Stimulated activated CD4-positive, alpha-beta T cell treated with anti-CD3 and anti-CD28 coated beads, Interleukin-2, amount 100 ng/mL, for 24 hours (primary cell): ENCODE measurements around the gene PRSS22.

Source experiments
- DNase-seq, 2 donors: peaks; one replicate each; pipeline ENCODE4 v3.0.0-alpha.2; 2020

The PRSS22 gene

DNA sequence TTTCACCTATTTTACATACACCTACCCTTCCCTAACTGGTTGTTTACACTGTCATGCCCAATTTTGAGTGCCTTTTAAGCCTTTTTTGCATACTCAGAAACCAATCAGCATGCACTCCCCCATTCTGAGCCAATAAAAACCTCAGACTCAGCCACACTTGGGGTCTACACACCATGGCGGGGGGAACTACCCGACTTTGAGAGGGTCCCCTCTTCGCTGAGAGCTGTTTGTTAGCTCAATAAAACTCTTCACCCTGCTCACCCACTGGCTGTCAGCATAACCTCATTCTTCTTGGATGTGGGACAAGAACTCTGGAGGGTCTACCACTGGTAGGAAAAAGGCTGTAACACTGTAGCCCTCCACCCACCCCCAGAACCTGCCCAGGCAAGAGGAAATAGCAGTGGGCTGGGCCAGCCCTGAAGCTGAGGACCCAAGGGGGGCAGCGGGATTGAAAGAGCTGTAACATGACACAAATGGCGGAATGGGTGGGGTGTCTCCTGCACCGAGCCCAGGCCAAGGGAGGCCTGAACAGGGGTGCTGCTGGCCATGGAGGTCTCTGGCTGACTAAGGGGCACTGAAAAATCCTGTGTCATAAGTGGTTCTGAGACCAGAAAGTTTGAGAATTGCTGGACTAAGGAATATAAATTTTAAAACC is 22.0 kb upstream of the PRSS22 start:
- no peak for DNase-seq

DNA sequence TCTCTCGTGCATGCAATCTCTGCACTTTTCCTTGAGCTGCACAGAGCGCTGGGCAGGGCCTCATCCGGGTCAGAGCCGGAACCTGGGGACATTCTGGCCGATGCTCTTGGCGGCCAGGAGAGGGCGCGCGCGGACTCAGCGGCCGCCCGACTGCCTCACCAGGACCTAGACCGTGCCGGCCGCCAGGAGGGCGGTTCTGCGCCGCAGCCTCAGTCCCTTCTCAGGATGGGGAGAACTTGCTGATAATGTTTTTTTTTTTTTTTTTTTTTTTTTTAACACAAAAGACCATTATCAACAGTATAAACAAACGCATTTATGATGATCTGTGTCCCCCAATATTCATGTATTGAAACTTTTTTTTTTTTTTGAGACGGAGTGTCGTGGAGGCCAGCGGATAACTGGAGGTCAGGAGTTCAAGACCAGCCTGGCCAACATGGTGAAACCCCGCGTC is 17.0 kb upstream of the PRSS22 start:
- DNase-seq = peak; percentile 71 to 76

DNA sequence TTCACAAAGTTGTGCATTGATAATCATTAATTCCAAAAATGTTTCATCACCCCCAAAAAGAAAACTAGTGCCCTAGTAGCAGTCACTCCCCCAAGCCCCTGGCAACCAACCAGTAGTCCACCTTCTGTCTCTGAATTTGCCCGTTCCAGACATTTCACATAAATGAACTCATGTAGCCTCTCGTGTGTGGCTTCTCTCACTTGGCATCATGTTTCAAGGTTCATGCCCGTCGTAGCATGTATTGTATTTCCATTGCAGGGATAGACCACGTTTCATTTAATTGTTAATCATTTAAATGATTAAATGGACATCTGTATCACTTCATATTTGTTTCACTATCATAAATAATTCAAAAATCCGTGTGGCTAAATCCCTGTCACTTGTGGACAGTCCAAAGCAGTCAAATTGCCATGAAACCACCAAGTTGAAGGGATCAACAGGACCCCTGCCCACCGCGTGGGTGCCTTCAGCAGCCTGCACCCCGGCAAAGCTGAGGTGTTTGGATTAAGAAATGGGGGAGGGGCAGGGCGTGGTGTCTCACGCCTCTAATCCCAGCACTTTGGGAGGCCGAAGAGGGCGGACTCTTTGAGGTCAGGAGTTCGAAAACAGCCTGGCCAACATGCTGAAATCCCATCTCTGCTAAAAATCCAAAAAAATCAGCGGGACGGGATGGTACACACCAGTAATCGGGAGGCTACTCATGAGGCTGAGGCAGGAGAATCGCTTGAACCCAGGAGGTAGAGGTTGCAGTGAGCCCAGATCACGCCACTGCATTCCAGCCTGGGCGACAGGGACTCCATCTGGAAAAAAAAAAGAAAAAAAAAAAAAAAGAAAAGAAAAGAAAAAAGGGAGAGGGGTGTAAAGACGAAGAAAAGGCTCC is 16.3 kb upstream of the PRSS22 start:
- no peak for DNase-seq

DNA sequence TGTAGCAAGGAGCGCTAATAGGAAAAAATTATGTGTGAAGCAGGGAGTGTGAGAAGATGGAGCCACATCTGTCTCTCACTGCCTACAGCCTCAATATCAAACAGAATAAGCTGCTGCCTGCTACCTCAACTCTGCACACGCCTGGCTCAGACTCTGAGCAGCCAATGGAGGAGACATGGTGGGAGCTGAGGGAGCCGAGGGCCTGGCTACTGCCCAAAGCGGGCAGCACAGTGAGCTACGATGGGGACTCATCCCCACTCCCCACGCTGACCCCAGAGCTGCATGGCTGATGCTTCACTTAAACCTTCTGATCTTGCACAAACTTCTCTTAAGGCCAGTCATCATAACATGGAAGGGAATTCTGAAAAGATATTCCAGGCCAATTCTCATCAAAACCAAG is 14.0 kb upstream of the PRSS22 start:
- no peak for DNase-seq

DNA sequence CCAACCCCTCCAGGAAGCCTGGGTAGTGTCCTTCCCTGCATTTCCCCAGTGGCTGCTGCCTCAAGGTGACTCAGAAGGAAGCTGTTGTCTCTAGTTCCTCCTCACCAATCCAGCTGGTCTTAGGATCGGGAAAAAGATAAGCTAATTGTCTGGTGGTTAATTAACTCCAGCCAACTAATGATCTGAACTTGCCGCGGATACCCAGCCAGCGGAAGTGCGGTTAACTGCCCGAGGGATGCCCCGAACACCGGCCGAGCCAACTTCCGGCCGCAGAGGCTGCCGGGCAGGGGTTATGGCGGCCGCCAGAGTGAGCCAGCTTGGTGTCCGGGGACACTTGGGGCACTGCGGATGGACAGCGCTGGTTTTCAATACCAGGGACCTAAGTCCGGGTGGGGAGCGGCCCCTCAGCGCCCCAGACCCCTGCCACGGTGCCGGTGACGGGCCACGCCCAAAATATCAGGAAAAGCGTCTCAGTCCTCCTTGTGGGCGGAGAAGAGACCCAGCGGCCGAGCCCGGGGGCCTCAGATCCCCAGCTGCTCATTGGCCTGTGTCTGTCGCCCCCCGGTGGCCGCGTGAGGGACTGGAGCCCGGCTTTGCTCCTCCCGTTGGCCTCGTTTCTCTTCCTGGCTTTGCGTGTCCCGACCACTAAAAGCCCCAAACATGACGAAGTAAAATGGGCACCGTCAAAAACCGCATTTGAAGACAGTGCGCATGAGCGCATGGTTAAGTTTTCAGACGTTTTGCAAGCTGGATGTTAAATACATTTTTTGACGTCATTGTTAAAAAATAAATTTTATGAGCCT is 10.2 kb upstream of the PRSS22 start:
- peak; percentile 98 for DNase-seq

DNA sequence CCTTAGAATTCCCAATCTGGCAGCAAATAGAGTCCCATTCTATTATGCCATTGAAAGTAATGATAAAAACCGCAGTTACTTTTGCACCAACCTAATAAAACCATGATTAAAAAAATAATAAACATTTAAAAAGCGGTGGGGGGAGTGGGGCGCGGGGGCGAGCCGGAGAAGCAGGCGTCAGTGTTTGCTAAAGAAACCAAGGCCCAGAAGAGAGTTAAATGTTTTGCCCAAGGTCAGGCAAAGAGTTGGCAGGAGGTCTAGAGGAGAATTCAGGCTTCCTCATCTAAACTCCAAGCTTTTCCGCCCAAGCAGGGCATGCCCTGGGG is 9.7 kb upstream of the PRSS22 start:
- DNase-seq = no peak

DNA sequence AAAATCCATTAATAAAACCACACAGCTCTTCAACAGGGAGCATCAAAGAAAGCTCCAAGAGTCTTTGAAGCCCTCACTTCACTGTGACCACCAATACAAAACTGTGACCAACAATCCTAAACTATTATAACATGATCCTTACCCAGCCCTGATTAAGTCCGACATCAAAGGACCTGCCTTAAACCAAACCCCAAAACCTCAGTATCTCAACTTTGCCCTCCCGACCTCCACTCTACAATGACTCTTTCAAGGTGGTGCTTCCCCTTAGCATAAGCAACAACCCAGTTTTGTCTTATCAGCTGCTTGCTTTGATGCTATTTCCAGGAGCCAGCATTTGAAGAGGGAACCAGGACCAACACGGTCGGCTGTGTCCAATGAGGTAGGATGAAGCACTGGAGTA is 8.5 kb upstream of the PRSS22 start:
- no peak for DNase-seq

DNA sequence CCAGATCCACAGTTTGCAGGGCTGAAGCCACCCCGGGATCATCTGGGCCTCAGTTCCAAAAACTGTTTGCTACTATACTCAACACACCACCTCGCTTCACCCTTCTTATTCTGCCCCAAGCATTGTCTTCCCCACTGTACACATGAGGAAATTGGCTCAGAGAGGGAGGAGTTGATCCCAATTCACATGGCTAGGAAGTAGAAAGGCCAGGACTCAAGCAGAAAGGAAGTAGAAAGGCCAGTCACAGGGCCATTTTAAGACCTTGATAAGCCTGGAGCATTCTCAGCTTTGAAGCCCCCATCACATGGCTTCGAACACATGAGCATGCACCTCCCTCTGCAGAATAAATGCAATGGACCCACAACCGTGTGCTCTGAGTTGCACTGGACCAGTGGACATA is 7.7 kb upstream of the PRSS22 start:
- no peak for DNase-seq

DNA sequence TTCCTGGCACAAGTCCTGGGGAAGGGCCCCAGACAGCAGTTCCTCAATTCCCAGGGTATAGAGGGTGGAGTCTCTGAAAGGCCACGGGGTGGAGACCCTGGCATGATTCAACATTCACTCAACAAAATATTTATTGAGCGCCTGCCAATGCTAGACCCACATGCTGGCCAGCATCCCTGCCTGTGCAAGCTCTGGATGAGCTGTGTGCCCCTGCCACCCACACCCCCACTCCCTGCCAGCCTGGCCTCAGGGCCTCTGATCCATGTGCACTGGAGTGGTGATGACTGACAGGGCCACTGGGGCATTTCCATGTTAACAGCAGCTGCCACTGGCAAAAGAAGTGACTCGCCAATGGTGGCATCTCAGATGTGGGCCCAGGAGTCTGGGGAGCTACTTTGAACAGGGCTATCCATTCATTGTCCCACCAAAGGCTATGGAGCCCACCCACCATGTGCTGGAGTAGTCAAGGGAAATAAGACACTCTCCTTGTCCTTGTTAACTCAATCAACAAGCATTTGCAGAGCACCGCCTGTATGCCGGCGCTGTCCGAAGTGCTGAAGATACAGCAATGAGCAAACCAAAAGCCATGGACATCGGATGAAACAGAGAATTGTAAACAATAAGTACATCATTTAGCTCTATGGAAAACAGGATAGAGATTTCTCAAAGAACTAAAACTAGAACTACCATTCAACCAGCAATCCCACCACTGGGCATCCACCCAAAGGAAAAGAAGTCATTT is 3.0 kb upstream of the PRSS22 start:
- DNase-seq = no peak

DNA sequence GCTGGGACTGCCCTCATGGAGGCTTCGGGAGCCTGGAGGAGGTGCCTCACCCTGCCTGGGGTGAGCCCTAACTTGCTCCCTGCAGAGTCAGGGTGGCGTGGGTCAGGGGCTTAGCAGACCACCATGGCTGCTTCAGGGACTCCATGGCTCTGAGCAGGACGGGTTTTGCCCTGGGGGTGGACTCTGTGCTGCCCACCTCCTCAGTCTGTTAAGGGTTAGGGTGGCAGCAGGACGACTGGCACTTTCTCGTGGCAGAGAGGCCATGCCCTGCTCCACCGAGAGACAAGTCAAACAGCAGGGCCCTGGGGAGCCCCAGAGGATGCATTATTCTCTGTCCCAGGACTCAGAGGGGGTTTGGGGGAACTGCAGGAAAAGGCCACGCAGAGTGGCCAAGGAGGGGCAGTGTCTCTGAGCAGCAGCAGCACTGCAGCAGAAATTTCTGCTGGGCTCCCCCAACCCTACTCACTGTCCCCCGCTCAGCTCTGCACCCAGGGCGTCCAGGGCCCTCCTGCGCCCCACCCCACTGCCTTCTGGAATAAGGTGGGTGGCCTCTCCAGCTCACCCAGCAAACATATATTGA is 1.8 kb upstream of the PRSS22 start:
- DNase-seq = no peak

DNA sequence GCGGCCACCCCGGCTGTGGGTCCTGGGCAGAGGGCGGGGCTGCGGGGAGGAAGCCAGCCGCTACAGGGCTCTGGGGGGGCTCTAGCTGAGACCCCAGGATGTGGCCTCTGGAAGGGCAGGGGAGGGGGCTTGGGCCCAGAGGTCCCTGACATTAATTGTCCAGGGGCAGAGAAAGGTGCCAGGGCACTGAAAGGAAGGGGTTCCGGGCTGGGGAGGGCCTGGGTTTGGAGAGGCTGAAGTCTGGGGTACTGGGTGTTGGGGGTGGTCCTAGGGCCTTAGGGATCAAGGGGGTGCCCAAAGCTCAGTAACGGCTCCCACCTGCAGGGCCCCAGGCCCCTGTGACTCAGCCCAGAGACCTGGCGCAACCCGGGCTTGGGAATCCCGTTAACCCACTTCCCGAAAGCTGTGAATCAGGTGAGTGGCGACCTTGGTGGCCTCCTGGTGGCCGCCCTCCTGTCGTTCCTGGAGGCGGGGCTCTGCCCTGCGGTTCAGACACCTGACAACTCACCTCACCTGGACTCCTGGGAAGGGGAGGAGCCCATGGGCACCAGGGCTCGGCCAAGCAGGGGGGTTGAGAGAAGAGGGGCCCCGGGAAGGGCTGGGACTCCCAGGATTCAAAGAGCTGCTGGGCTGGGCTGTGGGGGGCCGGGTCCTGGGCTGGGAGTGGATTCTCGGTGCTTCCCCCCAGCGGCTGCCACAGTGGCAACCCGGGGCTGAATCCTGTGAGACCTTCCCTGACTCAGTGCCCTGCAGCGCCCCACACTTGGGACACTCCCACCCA is 465 bp upstream of the PRSS22 start:
- DNase-seq = no peak

DNA sequence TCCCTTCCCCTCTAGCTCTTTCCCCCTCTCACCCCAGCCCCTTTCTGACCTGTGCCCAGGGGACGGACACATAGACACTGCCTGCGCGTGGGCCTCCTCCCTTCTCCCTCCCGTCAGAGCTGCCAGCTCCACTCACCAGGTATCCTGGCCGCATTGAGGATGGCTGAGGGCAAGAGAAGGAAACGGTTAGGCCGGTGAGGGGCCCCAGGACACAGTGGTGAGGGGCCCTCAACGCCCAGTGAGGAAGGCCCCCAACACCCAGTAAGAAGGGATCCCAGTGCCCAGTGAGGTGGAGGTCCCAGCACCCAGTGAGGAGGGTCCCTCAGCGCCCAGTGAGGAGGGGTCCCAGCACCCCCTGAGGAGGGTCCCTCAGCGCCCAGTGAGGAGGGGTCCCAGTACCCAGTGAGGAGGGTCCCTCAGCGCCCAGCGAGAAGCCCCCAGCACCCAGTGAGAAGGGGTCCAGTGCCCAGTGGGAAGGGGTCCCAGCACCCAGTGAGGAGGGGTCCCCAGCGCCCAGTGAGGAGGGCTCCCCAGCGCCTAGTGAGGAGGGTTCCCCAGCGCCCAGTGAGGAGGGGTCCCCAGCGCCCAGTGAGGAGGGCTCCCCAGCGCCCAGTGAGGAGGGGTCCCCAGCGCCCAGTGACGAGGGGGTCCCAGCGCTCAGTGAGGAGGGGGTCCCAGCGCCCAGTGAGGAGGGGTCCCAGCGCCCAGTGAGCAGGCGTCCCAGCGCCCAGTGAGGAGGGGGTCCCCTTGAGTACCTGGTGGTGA is 1.1 kb downstream of the PRSS22 start:
- no peak for DNase-seq

DNA sequence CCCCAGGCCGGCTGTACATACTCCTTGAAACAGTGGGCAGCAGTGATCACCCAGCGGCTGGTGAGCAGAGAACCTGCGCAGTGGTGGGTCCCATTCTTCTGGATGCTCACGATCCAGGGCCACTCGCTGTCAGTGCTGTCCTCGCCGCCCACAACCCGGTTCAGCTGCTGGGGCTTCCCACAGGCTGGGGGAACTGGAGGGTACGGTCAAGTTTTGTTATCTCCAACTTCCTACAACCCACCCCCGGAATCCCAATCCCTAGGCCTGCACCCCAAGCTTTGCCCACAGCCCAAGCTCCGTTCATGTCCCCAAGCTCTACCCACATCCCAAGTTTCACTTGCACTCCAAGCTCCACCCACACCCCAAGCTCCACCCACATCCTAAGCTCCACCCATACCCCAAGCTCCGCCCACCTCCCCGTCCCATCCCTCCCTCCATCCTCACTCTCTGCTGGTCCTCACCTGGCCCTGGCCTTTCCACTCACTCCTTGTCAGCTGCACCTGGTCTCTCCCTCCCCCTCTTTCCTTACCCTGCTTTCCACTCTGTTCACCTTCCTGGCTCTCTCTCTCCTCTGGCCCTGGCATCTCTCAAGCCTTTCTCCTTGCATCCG is 1.8 kb downstream of the PRSS22 start:
- peak in 1 of 2 donors; percentile 48 for DNase-seq

DNA sequence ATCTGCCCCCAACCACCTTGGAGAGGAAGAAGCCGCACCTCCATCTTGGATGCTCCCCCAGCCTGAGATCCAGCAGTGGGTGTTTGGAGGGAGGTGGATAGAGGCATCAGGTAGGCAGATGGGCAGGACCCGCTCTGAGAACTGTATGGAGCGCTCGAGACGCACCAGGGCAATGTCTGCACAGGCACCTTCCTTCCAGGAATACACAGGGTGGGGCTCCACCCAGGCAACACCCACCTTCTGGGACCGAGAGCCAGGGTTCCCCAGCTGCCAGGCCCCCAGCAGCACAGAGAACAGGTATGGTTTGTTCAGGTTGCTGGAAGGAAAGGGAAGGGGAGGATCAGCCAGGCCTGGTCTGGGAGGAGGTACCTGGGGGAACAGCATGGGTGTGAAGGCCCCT is 2.4 kb downstream of the PRSS22 start:
- no peak for DNase-seq

DNA sequence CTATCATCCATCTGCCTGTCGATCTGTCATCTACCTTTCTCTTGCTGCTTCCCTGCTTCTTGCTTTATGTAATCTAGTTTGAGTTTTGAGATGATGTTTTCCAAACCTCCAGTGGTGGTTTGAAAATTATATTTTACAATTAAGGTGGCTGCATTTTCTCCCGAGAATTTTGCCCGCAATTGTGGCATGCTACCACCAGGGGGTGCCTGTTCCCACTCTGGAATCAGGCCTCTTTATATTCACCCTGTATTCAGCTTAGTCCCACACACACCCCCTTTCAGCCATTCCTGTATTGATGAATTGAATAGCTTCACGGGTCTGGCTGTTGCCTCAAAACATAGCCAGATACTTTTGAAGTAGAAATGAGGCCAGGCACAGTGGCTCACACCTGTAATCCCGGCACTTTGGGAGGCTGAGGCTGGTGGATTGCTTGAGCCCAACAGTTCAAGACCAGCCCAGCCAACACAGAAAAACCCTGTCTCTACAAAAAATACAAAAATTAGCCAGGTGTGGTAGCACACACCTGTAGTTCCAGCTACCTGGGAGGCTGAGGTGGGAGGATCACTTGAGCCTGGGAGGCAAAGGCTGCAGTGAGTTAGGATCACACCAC is 3.2 kb downstream of the PRSS22 start:
- peak in 1 of 2 donors; percentile 49 for DNase-seq

DNA sequence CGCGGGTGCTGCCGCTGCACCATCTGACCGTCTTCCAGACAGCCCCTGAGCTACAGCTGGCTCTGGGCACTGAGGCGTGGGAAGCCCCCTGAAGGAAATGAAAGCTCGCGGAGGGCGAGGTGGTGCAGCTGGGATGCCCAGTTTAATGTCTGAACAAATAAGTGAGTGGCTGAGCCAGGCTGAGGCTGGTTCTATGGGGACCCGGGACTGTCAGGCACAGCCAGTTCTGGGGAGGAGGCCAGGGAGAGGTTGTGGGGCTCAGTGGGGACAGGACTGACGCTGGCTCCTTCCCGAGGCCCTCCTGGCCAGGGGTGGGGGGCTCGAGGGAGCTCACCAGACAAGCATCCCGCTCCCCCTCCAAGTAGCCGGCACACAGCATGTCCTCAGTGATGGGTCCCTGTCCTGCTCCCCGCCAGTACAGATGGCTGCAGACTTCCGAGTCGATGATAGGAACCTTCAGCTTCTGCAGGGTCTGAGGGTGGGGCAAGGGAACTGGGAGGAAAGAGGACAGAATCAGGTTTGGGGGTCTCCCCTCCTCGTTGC is 4.4 kb downstream of the PRSS22 start:
- DNase-seq = no peak

DNA sequence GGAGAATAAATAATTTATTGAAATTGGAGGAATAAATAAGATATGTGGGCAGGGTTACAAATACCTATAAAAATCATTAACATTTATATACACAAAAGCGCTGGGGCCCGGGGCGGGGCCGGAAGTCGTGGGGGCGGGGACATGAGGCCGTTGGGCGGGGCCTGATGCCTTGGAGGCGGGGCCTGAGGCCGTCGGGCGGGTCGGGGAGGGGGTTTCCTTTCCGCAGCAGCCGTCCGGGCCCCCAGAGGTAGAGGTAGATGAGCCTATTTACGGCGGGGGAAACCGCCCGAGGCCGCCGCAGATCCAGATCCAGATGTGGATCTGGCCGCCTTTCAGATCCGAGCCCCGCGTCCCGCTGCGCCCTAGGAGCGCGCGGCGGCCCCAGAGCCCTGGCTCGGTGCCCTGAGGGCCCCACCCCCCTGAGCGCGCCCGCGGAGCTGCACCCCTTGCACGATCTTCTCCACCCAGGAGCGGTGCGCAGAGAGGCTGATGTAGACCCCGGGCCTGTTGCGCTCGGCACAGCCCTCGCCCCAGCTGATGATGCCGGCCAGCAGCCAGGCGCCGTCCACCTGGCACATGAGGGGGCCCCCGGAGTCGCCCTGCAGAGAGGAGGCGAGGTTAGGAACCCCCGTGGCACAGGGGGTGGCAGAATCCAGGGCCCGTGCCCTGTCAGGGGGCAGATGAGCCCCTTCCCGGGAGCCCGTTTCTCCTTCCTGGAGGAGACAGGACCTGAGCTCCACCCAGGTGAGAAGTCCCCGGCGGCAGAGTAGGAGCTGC is 5.1 kb downstream of the PRSS22 start:
- no peak for DNase-seq

DNA sequence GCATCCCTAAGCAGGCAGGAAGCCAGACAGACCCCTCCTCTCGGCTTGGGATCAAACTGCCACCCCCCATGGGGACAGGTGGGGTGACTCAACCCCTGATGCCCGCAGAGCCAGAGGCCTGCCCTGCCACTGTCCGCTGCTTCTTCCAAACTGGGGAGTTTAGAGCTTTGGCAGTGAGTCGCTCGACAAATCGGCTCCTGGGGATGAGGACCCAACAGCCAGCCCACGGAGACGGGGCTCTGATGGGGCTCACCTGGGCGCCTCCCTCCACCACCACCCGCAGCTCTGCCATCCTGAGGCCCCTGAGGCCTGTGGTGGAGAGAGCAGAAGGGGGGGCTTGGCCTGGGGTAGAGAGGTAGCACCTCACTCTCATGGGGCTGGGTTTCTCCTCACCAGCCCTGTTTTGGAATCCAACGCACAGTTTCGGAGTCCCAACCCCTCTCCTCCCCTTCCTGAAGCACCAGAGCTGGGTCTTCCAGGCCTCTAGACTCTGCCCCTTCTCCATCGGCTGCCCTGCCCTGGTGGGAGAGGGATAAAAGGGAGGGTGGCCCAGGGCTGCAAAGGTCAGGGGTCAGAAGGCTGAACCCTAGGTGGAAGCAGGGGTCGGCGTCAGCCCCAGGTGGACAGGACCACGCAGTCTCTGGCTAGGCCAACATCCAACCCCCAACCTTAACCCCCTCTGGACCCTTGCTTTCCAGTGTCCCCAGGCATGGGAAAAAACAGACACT is 5.8 kb downstream of the PRSS22 start:
- DNase-seq = no peak
